GM12874 (cell line): ENCODE data around the gene PTPRM.

Source experiments
- CTCF ChIP-seq: IDR thresholded peaks from 2 replicates; pipeline ENCODE4 v1.5.1; 2011; ENCODE audit warnings: low read depth, mild to moderate bottlenecking, control low read depth, low read length, moderate library complexity; ENCODE audit not compliant: insufficient read depth

PTPRM gene

GRCh38 chr18:8396254-8396653 lies 829.1 kb downstream of the PTPRM start:
- no peak for TF ChIP-seq CTCF

GRCh38 chr18:8397034-8397433 lies 829.9 kb downstream of the PTPRM start:
- no peak for TF ChIP-seq CTCF

GRCh38 chr18:8399138-8399537 lies 832.0 kb downstream of the PTPRM start:
- TF ChIP-seq CTCF: no peak

GRCh38 chr18:8400193-8400752 lies 833.2 kb downstream of the PTPRM start:
- TF ChIP-seq CTCF: no peak

GRCh38 chr18:8400825-8401224 lies 833.7 kb downstream of the PTPRM start:
- no peak for TF ChIP-seq CTCF

- TF ChIP-seq CTCF: no peak
These were observed 834.5 kb downstream of the PTPRM start for GRCh38 chr18:8401606-8402005.

- TF ChIP-seq CTCF: no peak
These were observed 835.1 kb downstream of the PTPRM start for GRCh38 chr18:8402237-8402636.
